ENCODE data around the gene AIMP1. TPM values are rescaled to one million over a fixed set of nuclear protein-coding genes. Genes with fewer than 3 reads are reported as not detected.

The AIMP1 gene
- total and polyA plus RNA-seq, 10 of the 15 experiments (the other 5 are each of a cell fraction or from before 2014, with no cell fraction given) = 18.6 to 131 (median 56.5) TPM

DNA sequence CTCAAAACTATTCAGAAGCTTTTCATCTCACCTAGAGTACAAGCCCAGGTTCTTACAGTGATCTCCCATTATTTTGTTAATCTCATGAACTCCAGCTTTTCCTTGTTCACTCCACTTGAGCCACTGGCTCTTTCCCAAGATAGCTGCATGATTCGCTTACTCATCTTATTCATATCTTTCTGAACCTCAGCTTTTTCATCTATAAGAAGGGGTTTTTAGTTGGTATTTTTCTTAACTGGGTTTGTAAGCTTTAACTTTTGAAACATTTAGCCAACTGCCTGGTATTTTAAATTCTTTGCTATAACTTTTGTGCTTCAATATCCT lies 28.3 kb downstream of the AIMP1 start (continued):
- TF ChIP-seq, protein P1, sequence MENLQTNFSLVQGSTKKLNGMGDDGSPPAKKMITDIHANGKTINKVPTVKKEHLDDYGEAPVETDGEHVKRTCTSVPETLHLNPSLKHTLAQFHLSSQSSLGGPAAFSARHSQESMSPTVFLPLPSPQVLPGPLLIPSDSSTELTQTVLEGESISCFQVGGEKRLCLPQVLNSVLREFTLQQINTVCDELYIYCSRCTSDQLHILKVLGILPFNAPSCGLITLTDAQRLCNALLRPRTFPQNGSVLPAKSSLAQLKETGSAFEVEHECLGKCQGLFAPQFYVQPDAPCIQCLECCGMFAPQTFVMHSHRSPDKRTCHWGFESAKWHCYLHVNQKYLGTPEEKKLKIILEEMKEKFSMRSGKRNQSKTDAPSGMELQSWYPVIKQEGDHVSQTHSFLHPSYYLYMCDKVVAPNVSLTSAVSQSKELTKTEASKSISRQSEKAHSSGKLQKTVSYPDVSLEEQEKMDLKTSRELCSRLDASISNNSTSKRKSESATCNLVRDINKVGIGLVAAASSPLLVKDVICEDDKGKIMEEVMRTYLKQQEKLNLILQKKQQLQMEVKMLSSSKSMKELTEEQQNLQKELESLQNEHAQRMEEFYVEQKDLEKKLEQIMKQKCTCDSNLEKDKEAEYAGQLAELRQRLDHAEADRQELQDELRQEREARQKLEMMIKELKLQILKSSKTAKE (IDR thresholded peaks at IDR 0.05; ENCODE audit: low read depth, poor library complexity, severe bottlenecking) = no peak
- no peak for TF ChIP-seq EZH2 (IDR thresholded peaks at IDR 0.05; ENCODE audit: borderline replicate concordance, control insufficient read depth, low read depth, low read length)
- TF ChIP-seq CBX3 (IDR thresholded peaks at IDR 0.05; ENCODE audit: borderline replicate concordance, low read depth) = no peak
- no peak for TF ChIP-seq TCF12 (IDR thresholded peaks at IDR 0.05; ENCODE audit: low read depth, low read length)
- no peak for TF ChIP-seq SMC3 (IDR thresholded peaks at IDR 0.05; ENCODE audit: borderline replicate concordance, low read length)
- TF ChIP-seq BMI1 (IDR thresholded peaks at IDR 0.05; ENCODE audit: borderline replicate concordance) = no peak
- no peak for TF ChIP-seq NBN (IDR thresholded peaks at IDR 0.05)
- no peak for TF ChIP-seq HDAC6 (IDR thresholded peaks at IDR 0.05; ENCODE audit: unreplicated experiment)
- TF ChIP-seq PML (IDR thresholded peaks at IDR 0.05; ENCODE audit: low read length) = no peak

DNA sequence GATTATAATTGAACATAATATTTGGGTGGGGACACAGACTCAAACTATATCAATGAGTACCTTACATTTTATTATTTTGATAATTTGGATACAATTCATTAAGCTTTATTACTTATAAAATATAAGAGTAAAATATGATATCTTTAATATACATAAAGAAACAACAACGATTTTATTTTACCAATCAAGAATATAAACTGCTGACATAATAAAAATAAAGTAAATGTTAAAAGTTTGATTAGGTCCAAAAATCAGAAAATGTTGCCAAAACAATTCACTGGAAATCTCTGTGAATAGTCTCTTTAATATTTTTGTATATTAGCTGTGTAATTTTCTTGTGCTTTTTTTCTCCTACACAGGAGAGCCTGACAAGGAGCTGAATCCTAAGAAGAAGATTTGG lies 30.8 kb downstream of the AIMP1 start:
- RAD21 ChIA-PET (ENCODE audit: unreplicated experiment) = no interaction called here
- intact Hi-C loops (cut with micrococcal nuclease; ENCODE audit: unreplicated experiment) (no loop called here), in situ Hi-C loops (cut with MboI) (no loop called here)
- FAIRE-seq (no peak), ATAC-seq (no peak), DNase-seq (ENCODE audit: low read depth, low spot score) (no peak)
- no peak overlapping the region for H3K27ac ChIP-seq (ENCODE audit: control insufficient read depth, insufficient read depth)
- SMC1A ChIA-PET (ENCODE audit: uncharacterized antibody, unreplicated experiment) = interaction anchor here (3.4 kb wide), 1 partner anchor 14 kb away, joined by 12 read pairs; no protein-coding TSS in a partner anchor
- H2AFZ ChIP-seq (ENCODE audit: control insufficient read depth, low read depth, low read length) = no peak overlapping the region
- H3K4me1 ChIP-seq (ENCODE audit: control insufficient read depth, insufficient read depth, low read length) = no peaks in the 10 kb centered on the region
- H3K9ac ChIP-seq (ENCODE audit: control insufficient read depth, insufficient read depth, low read length) = no peak overlapping the region
- 96% methylated on average over 1 of the region's 1 CpG for WGBS (ENCODE audit: insufficient coverage, insufficient replicate concordance, low lambda C conversion rate, missing lambda C conversion rate)
- no peak overlapping the region for H3K4me2 ChIP-seq (ENCODE audit: control insufficient read depth, insufficient read depth)
- no peak overlapping the region for H3K4me3 ChIP-seq
- H3K79me2 ChIP-seq (ENCODE audit: control insufficient read depth, insufficient read depth, low read length) = peaks cover 3% of the 10 kb centered on the region; the same call in 1 of the 2 replicates
- no peaks in the 10 kb centered on the region for H3K27me3 ChIP-seq (replicated peaks in 1 of 2; ENCODE audit: control insufficient read depth in 2 of 2, insufficient read depth in 2 of 2, low read length in 1 of 2)
- POLR2A ChIA-PET = no interaction called here
- peaks cover 0 to 12% of the 10 kb centered on the region in 2 experiments; a peak in 1 of 4 replicates for H3K36me3 ChIP-seq (ENCODE audit: control insufficient read depth in 2 of 2, insufficient read depth in 2 of 2, low read length in 1 of 2)
- H4K20me1 ChIP-seq (ENCODE audit: control insufficient read depth, insufficient read depth) = no peaks in the 10 kb centered on the region
- CTCF ChIA-PET = interaction anchor here (0.6 to 0.9 kb wide), 3 partner anchors 17 to 1797 kb away, joined by 3 to 6 read pairs (median 4); no protein-coding TSS in a partner anchor
- BruUV-seq (replicated peaks) = no TSS peak
- no peaks in the 10 kb centered on the region for H3K9me3 ChIP-seq (replicated peaks; ENCODE audit: control insufficient read depth, insufficient read depth, low read length)
- TF ChIP-seq, protein P2, sequence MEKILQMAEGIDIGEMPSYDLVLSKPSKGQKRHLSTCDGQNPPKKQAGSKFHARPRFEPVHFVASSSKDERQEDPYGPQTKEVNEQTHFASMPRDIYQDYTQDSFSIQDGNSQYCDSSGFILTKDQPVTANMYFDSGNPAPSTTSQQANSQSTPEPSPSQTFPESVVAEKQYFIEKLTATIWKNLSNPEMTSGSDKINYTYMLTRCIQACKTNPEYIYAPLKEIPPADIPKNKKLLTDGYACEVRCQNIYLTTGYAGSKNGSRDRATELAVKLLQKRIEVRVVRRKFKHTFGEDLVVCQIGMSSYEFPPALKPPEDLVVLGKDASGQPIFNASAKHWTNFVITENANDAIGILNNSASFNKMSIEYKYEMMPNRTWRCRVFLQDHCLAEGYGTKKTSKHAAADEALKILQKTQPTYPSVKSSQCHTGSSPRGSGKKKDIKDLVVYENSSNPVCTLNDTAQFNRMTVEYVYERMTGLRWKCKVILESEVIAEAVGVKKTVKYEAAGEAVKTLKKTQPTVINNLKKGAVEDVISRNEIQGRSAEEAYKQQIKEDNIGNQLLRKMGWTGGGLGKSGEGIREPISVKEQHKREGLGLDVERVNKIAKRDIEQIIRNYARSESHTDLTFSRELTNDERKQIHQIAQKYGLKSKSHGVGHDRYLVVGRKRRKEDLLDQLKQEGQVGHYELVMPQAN (conservative IDR thresholded peaks at IDR 0.05) = no peak
- TF ChIP-seq RCOR1 (conservative IDR thresholded peaks at IDR 0.05; ENCODE audit: low read depth, low read length) = no peak
- TF ChIP-seq, protein P3, sequence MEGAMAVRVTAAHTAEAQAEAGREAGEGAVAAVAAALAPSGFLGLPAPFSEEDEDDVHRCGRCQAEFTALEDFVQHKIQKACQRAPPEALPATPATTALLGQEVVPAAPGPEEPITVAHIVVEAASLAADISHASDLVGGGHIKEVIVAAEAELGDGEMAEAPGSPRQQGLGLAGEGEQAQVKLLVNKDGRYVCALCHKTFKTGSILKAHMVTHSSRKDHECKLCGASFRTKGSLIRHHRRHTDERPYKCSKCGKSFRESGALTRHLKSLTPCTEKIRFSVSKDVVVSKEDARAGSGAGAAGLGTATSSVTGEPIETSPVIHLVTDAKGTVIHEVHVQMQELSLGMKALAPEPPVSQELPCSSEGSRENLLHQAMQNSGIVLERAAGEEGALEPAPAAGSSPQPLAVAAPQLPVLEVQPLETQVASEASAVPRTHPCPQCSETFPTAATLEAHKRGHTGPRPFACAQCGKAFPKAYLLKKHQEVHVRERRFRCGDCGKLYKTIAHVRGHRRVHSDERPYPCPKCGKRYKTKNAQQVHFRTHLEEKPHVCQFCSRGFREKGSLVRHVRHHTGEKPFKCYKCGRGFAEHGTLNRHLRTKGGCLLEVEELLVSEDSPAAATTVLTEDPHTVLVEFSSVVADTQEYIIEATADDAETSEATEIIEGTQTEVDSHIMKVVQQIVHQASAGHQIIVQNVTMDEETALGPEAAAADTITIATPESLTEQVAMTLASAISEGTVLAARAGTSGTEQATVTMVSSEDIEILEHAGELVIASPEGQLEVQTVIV (IDR thresholded peaks at IDR 0.05; ENCODE audit: borderline replicate concordance, partially characterized antibody) = no peak
- TF ChIP-seq CEBPB (IDR thresholded peaks at IDR 0.05; ENCODE audit: borderline replicate concordance in 1 of 2, low read depth in 2 of 2, low read length in 2 of 2) = no peak
- TF ChIP-seq, protein P4, sequence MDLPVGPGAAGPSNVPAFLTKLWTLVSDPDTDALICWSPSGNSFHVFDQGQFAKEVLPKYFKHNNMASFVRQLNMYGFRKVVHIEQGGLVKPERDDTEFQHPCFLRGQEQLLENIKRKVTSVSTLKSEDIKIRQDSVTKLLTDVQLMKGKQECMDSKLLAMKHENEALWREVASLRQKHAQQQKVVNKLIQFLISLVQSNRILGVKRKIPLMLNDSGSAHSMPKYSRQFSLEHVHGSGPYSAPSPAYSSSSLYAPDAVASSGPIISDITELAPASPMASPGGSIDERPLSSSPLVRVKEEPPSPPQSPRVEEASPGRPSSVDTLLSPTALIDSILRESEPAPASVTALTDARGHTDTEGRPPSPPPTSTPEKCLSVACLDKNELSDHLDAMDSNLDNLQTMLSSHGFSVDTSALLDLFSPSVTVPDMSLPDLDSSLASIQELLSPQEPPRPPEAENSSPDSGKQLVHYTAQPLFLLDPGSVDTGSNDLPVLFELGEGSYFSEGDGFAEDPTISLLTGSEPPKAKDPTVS (IDR thresholded peaks at IDR 0.05; ENCODE audit: low read depth, low read length) = no peak
